ENCODE measurements around the gene EFNA5. TPM values are rescaled to one million over a fixed set of nuclear protein-coding genes. Genes with fewer than 3 reads are reported as not detected.

EFNA5 gene
- total and polyA plus RNA-seq, 8 donors: 0.29 to 187 (median 3.1) TPM

- Histone ChIP-seq H3K4me3 (no peak overlapping the region), H3K27ac (peak overlapping the region in 4 of 5 donors; percentile 45 to 77 (median 71))
- 44 to 53% (median 49%) methylated on average over 5 of the region's 5 CpGs for WGBS, 5 donors
Observed at GRCh38 chr5:107469485-107470294, 201.0 kb downstream of the EFNA5 start.

GRCh38 chr5:107469064-107469463 lies 201.7 kb downstream of the EFNA5 start:
- peaks cover 3 to 38% (median 13%) of the 10 kb centered on the region in 4 donors for H3K4me1 ChIP-seq
- peak overlapping the region; percentile 45 to 77 (median 75) for H3K27ac ChIP-seq
- no peaks in the 10 kb centered on the region for H3K36me3 ChIP-seq
- 41 to 75% (median 45%) methylated on average over 2 of the region's 2 CpGs for WGBS, 5 donors
- H3K9me3 ChIP-seq: no peaks in the 10 kb centered on the region
- TF ChIP-seq POLR2AphosphoS5 (IDR thresholded peaks at IDR 0.05) (no peak), POLR2A (IDR thresholded peaks at IDR 0.05) (no peak), CTCF (IDR thresholded peaks at IDR 0.05) (no peak), EP300 (IDR thresholded peaks at IDR 0.05) (no peak)
- no peak for DNase-seq
- intact Hi-C loops (cut with DNase I; ENCODE audit: low total_unique reads): no loop called here
- no peaks in the 10 kb centered on the region for H3K27me3 ChIP-seq
- H3K4me3 ChIP-seq: no peak overlapping the region

More at GRCh38 chr5:107469485-107470294, 201.0 kb downstream of the EFNA5 start:
- H3K36me3 ChIP-seq: no peaks in the 10 kb centered on the region
- no peaks in the 10 kb centered on the region for H3K9me3 ChIP-seq
- H3K4me1 ChIP-seq: peaks cover 9 to 45% (median 17%) of the 10 kb centered on the region in 4 donors
- peak in 1 of 2 donors; percentile 79 for DNase-seq
- TF ChIP-seq POLR2A (IDR thresholded peaks at IDR 0.05): no peak
- TF ChIP-seq POLR2AphosphoS5 (IDR thresholded peaks at IDR 0.05): peak in 2 of 3 donors; percentile 21 to 56
- no peak for TF ChIP-seq EP300 (IDR thresholded peaks at IDR 0.05)
- TF ChIP-seq CTCF (IDR thresholded peaks at IDR 0.05): no peak
- intact Hi-C loops (cut with DNase I; ENCODE audit: low total_unique reads): no loop called here
- H3K27me3 ChIP-seq: no peaks in the 10 kb centered on the region

- Histone ChIP-seq H3K4me1 (peaks cover 3 to 33% (median 13%) of the 10 kb centered on the region in 4 donors), H3K4me3 (no peak overlapping the region), H3K27ac (peak overlapping the region in 3 of 5 donors; percentile 67 to 77 (median 75)), H3K9me3 (no peaks in the 10 kb centered on the region), H3K36me3 (no peaks in the 10 kb centered on the region), H3K27me3 (no peaks in the 10 kb centered on the region)
- intact Hi-C loops (cut with DNase I; ENCODE audit: low total_unique reads): no loop called here
- WGBS, 5 donors: 18 to 36% (median 19%) methylated on average over 1 of the region's 1 CpG
- DNase-seq: no peak
- TF ChIP-seq POLR2AphosphoS5 (IDR thresholded peaks at IDR 0.05): no peak
- no peak for TF ChIP-seq POLR2A (IDR thresholded peaks at IDR 0.05)
- TF ChIP-seq EP300 (IDR thresholded peaks at IDR 0.05): no peak
- TF ChIP-seq CTCF (IDR thresholded peaks at IDR 0.05): no peak
Observed at GRCh38 chr5:107468276-107468675, 202.5 kb downstream of the EFNA5 start.

- Histone ChIP-seq H3K4me3 (no peak overlapping the region), H3K27me3 (no peaks in the 10 kb centered on the region), H3K27ac (no peak overlapping the region), H3K9me3 (no peaks in the 10 kb centered on the region), H3K36me3 (no peaks in the 10 kb centered on the region), H3K4me1 (peaks cover 3 to 33% (median 11%) of the 10 kb centered on the region in 4 donors)
- intact Hi-C loops (cut with DNase I; ENCODE audit: low total_unique reads): no loop called here
- TF ChIP-seq EP300 (IDR thresholded peaks at IDR 0.05) (no peak), POLR2AphosphoS5 (IDR thresholded peaks at IDR 0.05) (no peak), POLR2A (IDR thresholded peaks at IDR 0.05) (no peak), CTCF (IDR thresholded peaks at IDR 0.05) (no peak)
- WGBS, 5 donors: 76 to 89% (median 84%) methylated on average over 5 of the region's 5 CpGs
- DNase-seq: peak in 1 of 2 donors; percentile 68
Observed at GRCh38 chr5:107467137-107467932, 203.4 kb downstream of the EFNA5 start.
